Sigmoid colon (tissue), 7 donors: ENCODE measurements around the gene EEIG1. TPM values are rescaled to one million over a fixed set of nuclear protein-coding genes. Genes with fewer than 3 reads are reported as not detected.

Source experiments
- DNase-seq: peaks from one replicate; pipeline ENCODE4 v3.0.0-alpha.2; 2019
- H3K27ac ChIP-seq, 4 donors: fragments of 200-600 bp; sonication (generic); one replicate each; pipeline ENCODE4 v1.5.1; 2016 to 2019; ENCODE audit warnings: mild to moderate bottlenecking in 1 of 4
- H3K27me3 ChIP-seq, 3 donors: fragments of 200-600 bp; sonication (generic); one replicate each; pipeline ENCODE4 v1.5.1; 2019; ENCODE audit warnings: mild to moderate bottlenecking in 1 of 3
- H3K36me3 ChIP-seq, 4 donors: fragments of 200-600 bp; sonication (generic); one replicate each; pipeline ENCODE4 v1.5.1; 2016 to 2019
- H3K4me1 ChIP-seq, 4 donors: fragments of 200-600 bp; sonication (generic); one replicate each; pipeline ENCODE4 v1.5.1; 2017 to 2019
- H3K4me3 ChIP-seq, 4 donors: fragments of 200-600 bp; sonication (generic); one replicate each; pipeline ENCODE4 v1.5.1; 2017 to 2019; ENCODE audit warnings: mild to moderate bottlenecking in 2 of 4, moderate library complexity in 1 of 4
- H3K9me3 ChIP-seq, 4 donors: fragments of 200-600 bp in 3 of 4; sonication (generic) in 3 of 4; one replicate each; pipeline versions ENCODE4 v1.5.1 to v1.6.1; 2013 to 2019
- CTCF ChIP-seq, 4 experiments: fragments of 450-650 bp in 3 of 4; fragments of 200-600 bp in 1 of 4; IDR thresholded peaks; one replicate each; pipeline ENCODE4 v1.5.1; 2016 to 2019; ENCODE audit warnings: antibody characterized with exemption in 4 of 4, mild to moderate bottlenecking in 3 of 4, moderate library complexity in 2 of 4
- EP300 ChIP-seq, 4 donors: sonication (generic); formaldehyde crosslinking; IDR thresholded peaks; one replicate each; pipeline ENCODE4 v1.6.1; 2017; ENCODE audit warnings: antibody characterized with exemption in 4 of 4
- POLR2A ChIP-seq, 2 donors: fragments of 450-650 bp; IDR thresholded peaks; one replicate each; pipeline ENCODE4 v1.6.1; 2016; ENCODE audit warnings: antibody characterized with exemption in 2 of 2, mild to moderate bottlenecking in 2 of 2, moderate library complexity in 2 of 2
- POLR2AphosphoS5 ChIP-seq, 4 donors: sonication (generic); formaldehyde crosslinking; IDR thresholded peaks; one replicate each; pipeline ENCODE4 v1.6.1; 2017; ENCODE audit warnings: antibody characterized with exemption in 4 of 4
- WGBS, 2 donors: extraction: QIAGEN DNeasy Blood & Tissue Kit; methylation state at CpG; one replicate each; pipeline ENCODE4 v1.1.7; 2013; 5-methylcytosine and 5-hydroxymethylcytosine counted together
- intact Hi-C: fragments of 100-400 bp; cut with DNase I; formaldehyde crosslinking; loops from one replicate; pipeline ENCODE4 v1.15.1; 2023
- polyA plus RNA-seq, 3 donors: library from polyadenylated mRNA; stranded (reverse); fragments of 200-250 nt; gene quantifications; one replicate each; pipeline ENCODE4 v1.2.3, GENCODE V29; 2013
- total RNA-seq, 4 donors: library from RNA; depleted of rRNA; stranded (reverse); fragments of >200 nt; gene quantifications; one replicate each; pipeline ENCODE4 v1.1.0, GENCODE V29; 2016
- donor health status: healthy with polysubstance abuse.
- donor health status: Bipolar disorder and iron deficiency.
- donor health status: healthy.

EEIG1 gene
- total and polyA plus RNA-seq, 7 donors, result 10.9 to 92.0 (median 32.7) TPM

- H3K27ac ChIP-seq, result peak overlapping the region; percentile 94 to 99 (median 96)
- TF ChIP-seq POLR2AphosphoS5 (IDR thresholded peaks at IDR 0.05), result no peak
- no peak for TF ChIP-seq CTCF (IDR thresholded peaks at IDR 0.05)
- TF ChIP-seq EP300 (IDR thresholded peaks at IDR 0.05), result no peak
- TF ChIP-seq POLR2A (IDR thresholded peaks at IDR 0.05), result no peak
- H3K4me1 ChIP-seq, result peaks cover 0 to 92% (median 85%) of the 10 kb centered on the region in 4 donors
- H3K4me3 ChIP-seq, result peak overlapping the region in 3 of 4 donors; percentile 11 to 96 (median 32)
- intact Hi-C loops, result no loop called here
- no peak for DNase-seq
- WGBS, 2 donors, result 58 to 65% methylated on average over 10 of the region's 10 CpGs
- no peaks in the 10 kb centered on the region for H3K27me3 ChIP-seq
- H3K9me3 ChIP-seq, result no peaks in the 10 kb centered on the region
- H3K36me3 ChIP-seq, result no peaks in the 10 kb centered on the region
Measured at GRCh38 chr9:127975376-127976315, 5.1 kb downstream of the EEIG1 start.

GRCh38 chr9:127974769-127975261, 6.0 kb downstream of the EEIG1 start:
- Histone ChIP-seq H3K4me1 (peaks cover 0 to 100% (median 94%) of the 10 kb centered on the region in 4 donors), H3K27me3 (no peaks in the 10 kb centered on the region), H3K27ac (peak overlapping the region; percentile 94 to 99 (median 96)), H3K4me3 (peak overlapping the region; percentile 2 to 32 (median 16)), H3K36me3 (no peaks in the 10 kb centered on the region), H3K9me3 (no peaks in the 10 kb centered on the region)
- intact Hi-C loops, result no loop called here
- TF ChIP-seq EP300 (IDR thresholded peaks at IDR 0.05) (no peak), POLR2AphosphoS5 (IDR thresholded peaks at IDR 0.05) (peak in 3 of 4 donors; percentile 35 to 58 (median 43))
- WGBS, 2 donors, result 64 to 76% methylated on average over 10 of the region's 10 CpGs
- DNase-seq, result peak; percentile 89

GRCh38 chr9:127974001-127974768, 6.6 kb downstream of the EEIG1 start:
- Histone ChIP-seq H3K27me3 (no peaks in the 10 kb centered on the region), H3K9me3 (no peaks in the 10 kb centered on the region), H3K4me3 (peak overlapping the region in 2 of 4 donors; percentile 21 to 32), H3K36me3 (no peaks in the 10 kb centered on the region), H3K4me1 (peaks cover 0 to 100% (median 99%) of the 10 kb centered on the region in 4 donors), H3K27ac (peak overlapping the region; percentile 94 to 99 (median 96))
- TF ChIP-seq CTCF (IDR thresholded peaks at IDR 0.05), result no peak
- no peak for TF ChIP-seq POLR2AphosphoS5 (IDR thresholded peaks at IDR 0.05)
- TF ChIP-seq POLR2A (IDR thresholded peaks at IDR 0.05), result no peak
- no peak for TF ChIP-seq EP300 (IDR thresholded peaks at IDR 0.05)
- intact Hi-C loops, result no loop called here
- 61 to 64% methylated on average over 12 of the region's 12 CpGs for WGBS, 2 donors
- DNase-seq, result peak; percentile 68

- H3K9me3 ChIP-seq, result no peaks in the 10 kb centered on the region
- no peaks in the 10 kb centered on the region for H3K27me3 ChIP-seq
- no peaks in the 10 kb centered on the region for H3K36me3 ChIP-seq
- 37 to 53% methylated on average over 17 of the region's 17 CpGs for WGBS, 2 donors
- peak overlapping the region in 2 of 4 donors; percentile 5 to 32 for H3K4me3 ChIP-seq
- TF ChIP-seq POLR2A (IDR thresholded peaks at IDR 0.05) (no peak), POLR2AphosphoS5 (IDR thresholded peaks at IDR 0.05) (peak in 2 of 4 donors; percentile 6 to 48), EP300 (IDR thresholded peaks at IDR 0.05) (no peak)
- intact Hi-C loops, result no loop called here
- H3K4me1 ChIP-seq, result peaks cover 0 to 100% (median 100%) of the 10 kb centered on the region in 4 donors
- peak overlapping the region; percentile 94 to 99 (median 96) for H3K27ac ChIP-seq
- peak; percentile 71 for DNase-seq
Measured at GRCh38 chr9:127973169-127974000, 7.4 kb downstream of the EEIG1 start.
